ENCODE data around the gene MMP2.

Gene MMP2

GRCh38 chr16:55495616-55496289, 16.8 kb downstream of the MMP2 start:
- DNase-seq, result no peak

DNA sequence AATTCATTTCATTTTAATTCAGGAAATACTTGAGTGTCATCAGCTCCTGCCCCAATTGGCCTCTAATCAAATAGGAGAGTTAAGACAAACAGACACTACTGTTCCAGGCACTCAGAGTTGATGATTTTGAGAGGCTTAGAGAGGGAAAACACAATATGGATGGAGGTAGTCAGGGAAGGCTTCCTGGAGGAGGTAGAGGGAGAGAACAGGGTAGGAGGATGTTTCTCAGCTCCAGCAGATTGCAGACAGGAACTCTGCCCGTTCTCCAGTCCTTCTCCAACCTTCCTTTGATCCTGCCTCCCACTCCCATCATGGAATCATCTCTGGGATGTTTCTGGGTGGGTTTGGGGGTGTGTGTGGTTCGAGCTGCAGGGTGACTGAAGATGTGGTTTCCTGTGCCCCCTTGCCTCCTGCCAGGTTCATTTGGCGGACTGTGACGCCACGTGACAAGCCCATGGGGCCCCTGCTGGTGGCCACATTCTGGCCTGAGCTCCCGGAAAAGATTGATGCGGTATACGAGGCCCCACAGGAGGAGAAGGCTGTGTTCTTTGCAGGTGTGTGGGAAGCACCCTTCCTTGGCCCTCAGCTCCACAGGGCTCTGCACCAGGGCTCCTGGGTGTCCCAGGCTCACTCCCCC, 17.6 kb downstream of the MMP2 start:
- no peak for DNase-seq

DNA sequence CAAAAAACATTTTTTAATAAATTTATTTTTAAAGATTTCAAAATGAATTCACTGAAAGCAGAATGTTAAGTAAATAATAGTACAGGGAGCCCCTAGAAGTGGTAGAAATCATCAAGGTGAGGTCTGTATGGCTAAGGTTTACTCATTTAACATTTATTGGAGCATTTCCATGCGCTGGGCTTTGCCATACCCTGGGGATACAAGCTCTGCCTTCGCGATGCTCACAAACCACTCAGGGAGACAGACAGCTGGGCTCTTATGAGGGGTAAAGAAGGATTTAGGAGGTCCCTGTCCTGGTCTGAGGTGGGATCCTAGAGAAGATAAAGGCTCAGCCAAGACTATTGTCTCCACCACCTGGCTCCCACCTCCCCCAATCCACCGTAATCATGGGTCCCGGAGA, 18.6 kb downstream of the MMP2 start:
- DNase-seq, result no peak

GRCh38 chr16:55498101-55498500, 19.1 kb downstream of the MMP2 start:
- no peak for DNase-seq

DNA sequence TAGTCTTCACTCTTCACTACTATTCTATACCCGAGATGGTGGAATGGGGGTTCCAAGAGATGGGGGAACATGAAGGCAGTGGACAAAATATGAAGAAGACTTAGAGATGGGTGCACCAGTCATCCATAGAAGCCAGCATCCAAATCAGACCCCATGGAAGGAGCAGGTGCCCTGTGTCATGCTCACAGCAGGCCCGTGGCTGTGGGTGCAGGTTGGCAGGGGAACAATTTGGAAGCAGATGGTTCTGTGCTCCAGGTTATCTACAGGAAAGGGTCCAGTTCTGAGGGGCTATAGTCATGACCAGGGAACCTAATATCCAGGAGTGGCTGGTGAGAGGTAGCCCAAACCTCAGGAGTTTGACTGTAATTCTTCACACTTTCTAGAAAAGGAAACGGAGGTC, 20.3 kb downstream of the MMP2 start:
- DNase-seq, result no peak

GRCh38 chr16:55499951-55500529, 21.0 kb downstream of the MMP2 start:
- DNase-seq, result no peak

- no peak for DNase-seq
These were observed 21.6 kb downstream of the MMP2 start for GRCh38 chr16:55500530-55501011.

DNA sequence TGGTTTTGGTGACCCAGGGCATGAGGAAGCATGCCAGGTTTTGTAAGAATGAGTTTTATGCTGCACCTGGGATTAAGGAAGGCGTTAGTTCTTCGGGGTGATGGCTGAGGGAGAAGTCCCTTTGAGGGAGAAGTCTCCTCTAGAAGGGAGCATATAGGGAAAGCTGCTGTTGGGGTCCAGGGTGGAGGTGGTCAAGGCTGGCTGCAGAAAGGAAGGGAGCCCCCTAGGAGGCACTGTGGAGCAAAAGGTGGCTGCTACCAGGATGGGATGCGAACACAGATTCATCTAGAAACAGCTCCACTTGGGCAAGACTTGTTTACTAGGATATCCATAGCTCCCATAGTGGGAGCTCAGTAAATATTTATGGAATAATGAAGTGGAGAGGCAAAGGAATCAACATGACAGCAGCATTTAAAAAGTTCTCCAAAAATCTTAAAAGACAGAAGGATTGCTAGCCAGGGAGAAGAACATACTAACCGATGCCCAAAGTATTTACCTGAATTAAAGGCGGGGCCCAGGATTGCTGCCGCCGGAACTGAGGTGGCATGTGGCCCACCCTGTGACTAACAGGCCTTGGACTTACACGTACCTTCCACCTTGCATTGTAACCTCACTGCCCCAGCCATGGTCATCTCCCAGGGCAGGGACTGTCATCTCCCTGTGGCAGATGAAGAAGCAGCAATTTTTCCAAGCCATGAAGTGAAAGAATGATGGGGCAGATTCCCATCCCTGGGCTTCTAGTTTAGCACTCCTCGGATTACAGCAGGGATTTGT, 22.7 kb downstream of the MMP2 start:
- no peak for DNase-seq

- DNase-seq, result no peak
These were observed 23.9 kb downstream of the MMP2 start for GRCh38 chr16:55502801-55503366.

DNA sequence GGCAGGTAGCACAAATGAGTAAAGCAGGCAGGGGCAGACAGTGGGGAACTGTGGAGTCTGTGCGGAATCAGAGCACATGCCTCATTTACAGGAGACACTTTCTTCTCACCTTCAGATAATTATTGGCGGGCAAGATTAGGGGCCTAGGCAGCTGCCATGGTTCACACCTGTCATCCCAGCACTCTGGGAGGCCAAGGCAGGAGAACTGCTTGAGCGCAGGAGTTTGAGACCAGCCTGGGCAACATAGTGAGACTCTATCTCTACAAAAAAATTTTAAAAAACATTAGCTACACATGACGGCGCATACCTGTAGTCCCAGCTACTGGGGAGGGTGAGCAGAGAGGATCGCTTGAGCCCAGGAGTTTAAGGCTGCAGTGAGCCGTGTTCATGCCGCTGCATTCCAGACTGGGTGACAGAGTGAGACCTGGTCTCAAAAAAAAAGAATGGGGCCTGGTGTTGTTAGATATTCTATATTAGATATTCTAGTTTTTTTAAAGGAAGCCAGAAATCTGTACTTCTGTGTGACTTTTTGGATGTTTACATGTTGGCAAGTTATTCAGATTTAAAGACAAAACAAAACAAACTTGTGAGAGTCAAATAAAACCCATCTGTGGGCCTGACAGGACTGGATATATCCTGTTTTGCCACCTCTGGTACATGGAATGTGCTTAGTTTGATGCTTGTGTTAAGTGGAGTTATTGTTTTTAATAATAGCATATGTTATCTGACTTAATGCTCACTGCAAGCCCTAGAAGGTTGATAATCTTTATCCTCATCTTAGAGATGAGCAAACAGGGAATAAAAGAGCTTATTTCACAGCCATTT, 24.9 kb downstream of the MMP2 start:
- no peak for DNase-seq

DNA sequence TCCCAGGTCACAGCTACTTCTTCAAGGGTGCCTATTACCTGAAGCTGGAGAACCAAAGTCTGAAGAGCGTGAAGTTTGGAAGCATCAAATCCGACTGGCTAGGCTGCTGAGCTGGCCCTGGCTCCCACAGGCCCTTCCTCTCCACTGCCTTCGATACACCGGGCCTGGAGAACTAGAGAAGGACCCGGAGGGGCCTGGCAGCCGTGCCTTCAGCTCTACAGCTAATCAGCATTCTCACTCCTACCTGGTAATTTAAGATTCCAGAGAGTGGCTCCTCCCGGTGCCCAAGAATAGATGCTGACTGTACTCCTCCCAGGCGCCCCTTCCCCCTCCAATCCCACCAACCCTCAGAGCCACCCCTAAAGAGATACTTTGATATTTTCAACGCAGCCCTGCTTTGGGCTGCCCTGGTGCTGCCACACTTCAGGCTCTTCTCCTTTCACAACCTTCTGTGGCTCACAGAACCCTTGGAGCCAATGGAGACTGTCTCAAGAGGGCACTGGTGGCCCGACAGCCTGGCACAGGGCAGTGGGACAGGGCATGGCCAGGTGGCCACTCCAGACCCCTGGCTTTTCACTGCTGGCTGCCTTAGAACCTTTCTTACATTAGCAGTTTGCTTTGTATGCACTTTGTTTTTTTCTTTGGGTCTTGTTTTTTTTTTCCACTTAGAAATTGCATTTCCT, 26.5 kb downstream of the MMP2 start:
- no peak for DNase-seq

GRCh38 chr16:55506083-55506482, 27.1 kb downstream of the MMP2 start:
- no peak for DNase-seq

- no peak for DNase-seq
These were observed 27.7 kb downstream of the MMP2 start for GRCh38 chr16:55506708-55507107.

- DNase-seq, result no peak
These were observed 29.4 kb downstream of the MMP2 start for GRCh38 chr16:55508271-55508921.

- no peak for DNase-seq
These were observed 30.2 kb downstream of the MMP2 start, which contains the start of gene LPCAT2 for GRCh38 chr16:55508941-55509931. Gene LPCAT2, plus strand, starts transcription at chr16:55509072. Its CDS starts 110 bp downstream, at chr16:55509182.

DNA sequence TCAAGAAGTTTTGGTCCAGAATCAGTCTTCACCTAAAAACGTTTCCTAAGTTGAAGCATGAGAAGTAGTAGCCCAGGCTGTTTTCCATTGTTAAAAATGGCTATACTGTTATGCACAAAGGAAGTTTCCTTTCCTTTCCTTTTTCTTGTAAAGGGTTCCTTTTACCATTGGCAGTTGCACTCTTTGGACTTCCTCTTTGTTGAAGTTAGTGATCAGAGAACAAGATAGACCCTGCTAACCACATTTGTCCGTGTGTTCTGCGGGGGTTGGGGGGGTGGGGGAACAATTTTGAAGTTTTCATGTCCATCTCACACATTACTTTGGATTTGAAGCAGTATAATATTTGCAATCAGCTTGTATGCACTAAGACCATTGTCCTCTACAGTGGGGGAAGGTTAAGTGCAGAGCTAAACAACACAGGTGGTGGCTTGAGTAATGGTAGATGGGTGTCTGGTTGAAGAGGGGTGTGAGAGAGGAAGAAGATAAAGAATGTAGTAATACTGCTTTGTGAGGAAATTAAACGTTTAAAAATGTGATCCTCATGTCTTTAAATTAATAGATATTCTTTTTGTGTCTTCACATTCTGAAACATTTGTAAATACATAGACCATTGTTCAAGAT, 31.3 kb downstream of the MMP2 start:
- no peak for DNase-seq

DNA sequence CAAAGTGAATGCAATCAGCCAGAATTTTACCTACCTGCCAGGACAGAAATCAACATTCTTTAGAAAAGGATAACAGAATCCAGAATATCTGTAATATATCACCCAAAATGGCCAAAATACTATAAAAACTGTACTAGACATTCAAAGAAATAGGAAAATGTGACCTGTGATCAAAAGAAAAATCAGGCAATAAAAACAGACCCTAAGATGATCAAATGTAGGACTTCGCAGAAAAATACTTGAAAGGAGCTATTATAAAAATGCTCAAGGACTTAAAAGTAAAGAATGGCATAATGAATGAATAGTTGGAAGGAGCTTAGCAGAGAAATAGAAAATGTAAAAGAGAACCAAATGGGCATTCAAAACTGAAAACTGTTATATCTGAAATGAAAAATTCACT, 33.9 kb downstream of the MMP2 start:
- DNase-seq, result no peak

- DNase-seq, result no peak
These were observed 34.6 kb downstream of the MMP2 start for GRCh38 chr16:55513616-55514015.

GRCh38 chr16:55515111-55515510, 36.1 kb downstream of the MMP2 start:
- no peak for DNase-seq

All from activated gamma-delta T cell treated with Interleukin-2 at 50 U/mL for 16 hours (primary cell).